ENCODE results near the gene CEP55. TPM values are rescaled to one million over a fixed set of nuclear protein-coding genes. Genes with fewer than 3 reads are reported as not detected.

Gene CEP55
- total and polyA plus RNA-seq, 2 of the 8 experiments (the other 6 are each of a cell fraction or from before 2014, with no cell fraction given): 7.0 to 19.6 TPM

DNA sequence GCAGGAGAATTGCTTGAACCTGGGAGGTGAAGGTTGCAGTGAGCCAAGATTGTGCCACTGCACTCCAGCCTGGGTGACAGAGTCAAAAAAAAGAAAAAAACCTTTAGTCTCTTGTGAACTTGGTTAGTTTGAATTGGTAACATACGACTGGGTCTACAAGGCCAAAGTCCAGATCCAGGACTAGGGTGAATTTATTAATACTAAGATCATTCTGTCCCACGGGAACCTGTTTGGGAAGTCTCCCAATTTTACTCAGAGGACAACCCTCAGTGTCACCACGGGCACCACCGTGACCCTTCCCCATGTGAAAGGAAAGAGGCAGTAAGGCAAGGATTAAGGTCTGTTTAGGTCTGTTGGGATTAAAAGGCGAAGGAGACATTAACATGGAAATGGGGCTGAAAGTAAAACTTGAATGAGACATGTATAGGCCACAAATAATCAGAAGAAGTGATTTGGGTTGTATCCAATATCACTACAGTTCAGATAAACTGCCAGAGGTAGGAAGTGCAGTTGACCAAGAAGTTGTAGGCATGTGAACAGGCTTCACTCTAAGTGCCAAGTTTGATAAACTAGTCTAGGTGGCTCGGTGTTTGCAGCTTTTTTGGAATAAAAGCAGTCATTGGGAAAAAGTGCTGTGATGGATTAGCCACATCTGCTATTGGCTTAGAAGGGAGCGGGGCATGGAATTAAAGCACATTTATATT, 45.0 kb upstream of the CEP55 start:
- H4K8ac ChIP-seq (ENCODE audit: extremely low read depth, insufficient read depth, low read length): no peak overlapping the region
- no peak overlapping the region for H2BK15ac ChIP-seq (ENCODE audit: low read length)
- no peak overlapping the region for H3K56ac ChIP-seq (replicated peaks; ENCODE audit: insufficient read length, low read depth, low read length)
- H3K4ac ChIP-seq (replicated peaks; ENCODE audit: insufficient read length, low read depth, low read length): no peak overlapping the region
- no peak overlapping the region for H3K4me2 ChIP-seq (ENCODE audit: insufficient read depth in 1 of 2, low read depth in 2 of 2, low read length in 2 of 2)
- H3K14ac ChIP-seq (ENCODE audit: insufficient read length): no peak overlapping the region
- CTCF ChIA-PET (ENCODE audit: partially characterized antibody): interaction anchor here (1.2 kb wide), 1 partner anchor 12 kb away, joined by 4 read pairs; no protein-coding TSS in a partner anchor
- no peaks in the 10 kb centered on the region for H4K20me1 ChIP-seq (replicated peaks in 1 of 2; ENCODE audit: control insufficient read depth in 1 of 2, insufficient read depth in 2 of 2, low read length in 2 of 2)
- H3K79me2 ChIP-seq (ENCODE audit: control insufficient read depth in 1 of 2, insufficient read depth in 2 of 2, low read length in 2 of 2): no peaks in the 10 kb centered on the region
- no peak overlapping the region for H2AFZ ChIP-seq (ENCODE audit: low read length)
- H3K4me1 ChIP-seq (replicated peaks in 1 of 4; ENCODE audit: control insufficient read depth in 3 of 4, insufficient read depth in 4 of 4, low read length in 3 of 4): peaks cover under 1 to 3% (median under 1%) of the 10 kb centered on the region in 4 experiments; a peak in 6 of 7 replicates
- DNase-seq (ENCODE audit: low read depth in 1 of 2, low spot score in 2 of 2) (no peak), FAIRE-seq (no peak)
- no peak overlapping the region for H3K18ac ChIP-seq (ENCODE audit: extremely low read depth, low read length)
- no peaks in the 10 kb centered on the region for H3K36me3 ChIP-seq (ENCODE audit: control insufficient read depth in 2 of 4, insufficient read depth in 4 of 4, low read length in 3 of 4)
- H3K23me2 ChIP-seq (ENCODE audit: low read depth, low read length): no peaks in the 10 kb centered on the region
- no peak overlapping the region for H3K27ac ChIP-seq (ENCODE audit: low read depth, low read length)
- no peak overlapping the region for H3K23ac ChIP-seq (ENCODE audit: insufficient read length)
- H3K9ac ChIP-seq (replicated peaks in 1 of 4; ENCODE audit: extremely low read depth in 1 of 4, low read depth in 3 of 4, low read length in 3 of 4): no peak overlapping the region
- no peak overlapping the region for H2BK5ac ChIP-seq (ENCODE audit: low read depth, low read length)
- no peaks in the 10 kb centered on the region for H3K27me3 ChIP-seq (replicated peaks in 1 of 4; ENCODE audit: control insufficient read depth in 3 of 4, extremely low read depth in 1 of 4, insufficient read depth in 3 of 4, low read length in 3 of 4)
- H2BK120ac ChIP-seq (replicated peaks; ENCODE audit: low read depth, low read length): no peak overlapping the region
- H2BK20ac ChIP-seq (ENCODE audit: low read length): no peak overlapping the region
- 73% methylated on average over 7 of the region's 7 CpGs; no CpG with 5 or more reads in 1 of the 2 experiments for WGBS, 2 experiments (ENCODE audit: extremely low coverage in 1 of 2, insufficient coverage in 1 of 2, insufficient read length in 1 of 2, insufficient replicate concordance in 2 of 2, low coverage in 1 of 2, low lambda C conversion rate in 2 of 2, missing lambda C conversion rate in 1 of 2)
- H3K9me3 ChIP-seq (ENCODE audit: insufficient read depth in 2 of 2, low read depth in 1 of 2, low read length in 1 of 2): no peaks in the 10 kb centered on the region
- POLR2A ChIA-PET (ENCODE audit: partially characterized antibody): no interaction called here
- no peak overlapping the region for H2AK5ac ChIP-seq (ENCODE audit: low read depth, low read length)
- H2BK12ac ChIP-seq (ENCODE audit: low read depth, low read length): no peak overlapping the region
- TF ChIP-seq ZNF274 (IDR thresholded peaks at IDR 0.05; ENCODE audit: borderline replicate concordance, extremely low read depth, low read length): no peak
- no peak for TF ChIP-seq JUN (IDR thresholded peaks at IDR 0.05; ENCODE audit: low read depth, low read length)
- TF ChIP-seq PHF8 (conservative IDR thresholded peaks at IDR 0.05; ENCODE audit: low read depth, low read length): no peak
- H3K79me1 ChIP-seq (ENCODE audit: low read depth, low read length): no peaks in the 10 kb centered on the region
- no peak overlapping the region for H4K5ac ChIP-seq (ENCODE audit: insufficient read length, low read depth, low read length)
- H4K91ac ChIP-seq (replicated peaks; ENCODE audit: insufficient read length, low read length): no peak overlapping the region
- no peak overlapping the region for H3K4me3 ChIP-seq (ENCODE audit: extremely low read depth in 1 of 4, insufficient read depth in 2 of 4, low read depth in 3 of 4, low read length in 4 of 4)

Measured in H1 (cell line).